H1 (cell line): ENCODE results near the gene TCF7L1. TPM values are rescaled to one million over a fixed set of nuclear protein-coding genes. Genes with fewer than 3 reads are reported as not detected.

Source experiments
- KDM4A ChIP-seq: IDR thresholded peaks from one replicate; pipeline ENCODE4 v1.7.1; 2012; ENCODE audit warnings: low read depth, mild to moderate bottlenecking, moderate library complexity, low read length, inconsistent platforms; ENCODE audit not compliant: severe bottlenecking
- RXRA ChIP-seq: IDR thresholded peaks from 2 replicates; pipeline ENCODE4 v1.6.1; 2011; ENCODE audit warnings: low read depth, mild to moderate bottlenecking, low read length, moderate library complexity; ENCODE audit not compliant: insufficient read depth
- polyA plus RNA-seq, 7 experiments: library from polyadenylated mRNA; depleted of rRNA in 3 of 7; stranded (reverse) in 5 of 7; unstranded in 2 of 7; fragments of >200 nt in 5 of 7; fragments of 200-250 nt in 2 of 7; gene quantifications; 1 replicate in 5 of 7; 2 replicates in 1 of 7; 4 replicates in 1 of 7; pipeline versions ENCODE4 v1.2.1 to v1.2.3, GENCODE V29; 2011 to 2013; ENCODE audit warnings: missing spikeins in 2 of 7, mixed read lengths in 2 of 7
- total RNA-seq: library from RNA; stranded (reverse); fragmentation: NEBNext Ultra II Directional; extraction: Animal tissue kit (Norgen Biotek cat#: 25700); gene quantifications from 2 replicates; pipeline ENCODE4 v1.2.1, GENCODE V29; 2021

Gene TCF7L1
- total and polyA plus RNA-seq, 2 of the 8 experiments (the other 6 are each of a cell fraction or from before 2014, with no cell fraction given), result 27.5 to 108 TPM

DNA sequence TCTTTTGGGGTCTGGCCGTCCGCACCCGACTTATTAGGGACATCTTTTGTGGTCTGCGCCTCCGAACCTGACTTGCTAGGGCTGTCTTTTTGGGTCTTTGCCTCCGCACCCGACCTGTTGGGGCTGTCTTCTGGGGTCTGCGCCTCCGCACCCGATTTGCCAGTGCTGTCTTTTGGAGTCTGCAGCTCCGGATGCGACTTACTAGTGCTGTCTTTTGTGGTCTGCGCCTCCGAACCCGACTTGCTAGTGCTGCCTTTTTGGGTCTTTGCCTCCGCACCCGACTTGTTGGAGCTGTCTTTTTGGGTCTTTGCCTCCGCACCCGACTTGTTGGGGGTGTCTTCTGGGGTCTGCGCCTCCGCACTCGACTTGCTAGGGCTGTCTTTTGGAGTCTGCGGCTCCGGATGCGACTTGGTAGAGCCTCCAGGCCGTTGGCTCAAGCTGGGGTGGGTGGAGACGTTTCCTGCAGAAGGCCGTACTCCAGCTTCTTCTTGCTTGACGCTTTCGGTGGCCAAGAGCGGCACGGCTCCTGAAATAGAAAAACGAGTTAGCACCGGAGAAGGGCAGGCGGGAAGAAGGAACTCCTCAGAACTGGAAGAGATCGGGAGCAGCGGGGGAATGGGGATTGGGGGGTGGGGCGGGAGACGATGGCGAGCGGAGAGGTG, 194.1 kb downstream of the TCF7L1 start (continued):
- TF ChIP-seq KDM4A (no peak), RXRA (no peak)
- TF ChIP-seq, all 59 proteins: peak for 0
